Glomerular visceral epithelial cell (primary cell): Measurements from ENCODE around the gene MRPS30.
"Not testable (repeated sequence)": the region's sequence is repeated elsewhere in the genome, so short reads cannot be mapped to it uniquely, and the experiment has no call there.

Source experiments
- DNase-seq: peaks from one replicate; pipeline ENCODE4 v3.0.0-alpha.2; 2016; ENCODE audit errors: extremely low spot score

MRPS30 gene

DNA sequence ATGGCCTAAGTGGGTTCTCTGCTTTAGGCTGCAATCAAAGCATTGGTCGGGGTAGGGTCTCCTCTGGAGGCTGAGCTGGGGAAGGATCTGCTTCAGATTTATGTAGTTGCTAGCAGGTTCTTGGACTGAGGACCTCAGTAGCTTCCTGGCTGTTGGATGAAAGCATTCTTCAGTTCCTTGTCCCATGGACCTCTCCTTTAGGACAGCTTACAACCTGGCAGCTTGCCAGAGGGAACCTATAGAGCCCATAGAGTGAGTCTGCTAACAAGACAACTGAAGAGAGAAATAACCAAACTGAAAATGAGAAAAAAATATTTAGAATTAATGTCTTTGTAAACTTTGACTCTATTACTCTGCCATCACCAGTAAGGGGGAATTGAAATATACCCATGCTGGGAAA, 12.4 kb downstream of the MRPS30 start:
- no peak for DNase-seq

- not testable (repeated sequence) for DNase-seq
These were observed 15.9 kb downstream of the MRPS30 start for GRCh38 chr5:44824662-44825061.

DNA sequence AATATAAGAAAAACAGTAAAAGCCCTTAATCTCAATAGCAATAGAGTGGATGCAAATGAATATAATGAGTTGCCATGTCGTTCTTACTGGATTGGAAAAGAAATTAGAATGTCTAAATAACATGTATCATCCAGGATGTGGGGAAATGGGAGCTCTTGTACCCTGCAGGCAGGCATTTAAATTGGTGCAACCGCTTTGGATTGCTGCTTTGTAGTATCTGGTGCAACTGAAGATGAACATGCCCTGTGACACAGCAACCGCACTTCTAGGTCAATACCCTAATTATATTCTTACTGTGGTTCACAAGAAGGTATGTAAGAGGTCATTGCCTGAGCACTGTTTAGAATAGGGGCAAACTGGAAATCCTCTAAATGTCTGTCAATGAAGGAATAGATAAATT, 18.9 kb downstream of the MRPS30 start:
- no peak for DNase-seq

- no peak for DNase-seq
These were observed 20.0 kb downstream of the MRPS30 start for GRCh38 chr5:44828719-44829118.

DNA sequence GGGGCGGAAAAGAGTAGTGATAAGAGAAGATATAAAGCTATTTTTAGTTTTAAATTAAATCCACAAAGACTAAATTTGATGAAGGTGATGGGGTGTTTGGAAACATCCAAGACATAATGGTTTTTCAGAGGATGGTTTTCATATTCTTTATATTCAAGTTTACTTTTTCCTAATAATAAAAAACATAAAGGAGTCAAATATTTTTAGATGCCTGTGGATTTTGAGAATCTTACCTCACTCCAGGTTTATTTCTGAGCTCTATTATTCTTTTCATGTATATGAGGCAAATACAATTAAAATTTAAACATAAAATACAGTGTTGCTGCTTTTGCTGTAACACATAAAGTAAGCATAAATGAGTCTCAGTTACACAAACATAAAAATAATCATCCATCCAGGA, 22.2 kb downstream of the MRPS30 start:
- no peak for DNase-seq

DNA sequence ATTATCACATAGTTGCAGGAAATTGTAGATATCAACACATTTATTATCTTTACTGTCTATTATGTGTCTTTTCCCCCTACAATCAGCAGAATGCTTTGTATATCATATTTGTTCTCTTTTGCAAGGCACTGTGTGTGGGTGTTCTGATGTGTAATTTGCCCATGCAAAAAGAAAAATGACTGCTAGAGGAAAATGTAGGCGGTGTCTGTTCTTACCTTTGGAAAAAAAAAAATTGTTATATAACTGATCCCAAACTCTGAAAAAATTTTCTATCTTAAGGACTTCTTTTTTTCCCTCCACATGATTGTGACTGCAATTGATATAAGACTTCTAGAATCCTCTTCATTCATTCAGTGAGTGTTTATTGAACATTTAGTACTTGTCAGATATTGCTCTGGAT, 24.5 kb downstream of the MRPS30 start:
- DNase-seq, result no peak

DNA sequence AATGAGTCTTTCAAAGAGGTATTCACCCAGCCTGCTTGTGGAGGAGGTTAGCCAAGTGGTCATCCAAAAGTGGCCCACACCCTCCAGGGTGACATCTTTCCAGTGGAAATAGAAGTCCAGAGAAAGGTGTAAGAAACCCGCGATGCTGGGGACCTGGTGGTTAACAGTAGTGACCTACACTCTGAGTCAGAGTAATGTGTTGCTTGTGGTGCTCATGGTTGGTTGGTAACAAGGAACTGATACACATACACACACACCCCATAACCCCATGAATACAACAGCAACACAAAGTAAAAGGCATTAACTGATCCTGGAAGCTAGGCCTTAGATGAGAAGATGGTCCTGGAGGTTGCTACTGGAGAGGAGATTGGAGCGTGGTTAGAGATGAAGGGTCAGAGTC, 26.9 kb downstream of the MRPS30 start:
- no peak for DNase-seq

- DNase-seq, result no peak
These were observed 30.4 kb downstream of the MRPS30 start for GRCh38 chr5:44839018-44839681.

GRCh38 chr5:44842496-44843282, 33.9 kb downstream of the MRPS30 start:
- peak; percentile 40 for DNase-seq

DNA sequence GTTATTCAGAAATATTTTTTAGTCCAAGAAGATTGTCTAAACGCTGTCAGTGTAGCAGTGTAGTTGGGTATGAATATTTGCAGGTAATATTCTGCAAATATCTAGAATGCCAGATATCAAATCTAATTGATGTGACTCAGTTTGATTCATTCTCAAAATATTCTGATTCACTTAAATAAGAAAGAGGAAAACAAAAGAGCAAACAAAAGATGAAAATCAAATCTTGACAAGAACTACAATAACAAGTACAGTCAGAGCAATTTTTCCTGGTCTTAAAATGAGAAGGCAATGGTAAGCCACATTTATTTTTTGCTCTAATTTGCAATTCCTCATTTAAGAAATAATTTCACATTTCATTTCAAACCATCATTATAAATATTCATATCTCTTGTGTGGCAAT, 36.0 kb downstream of the MRPS30 start:
- no peak for DNase-seq

DNA sequence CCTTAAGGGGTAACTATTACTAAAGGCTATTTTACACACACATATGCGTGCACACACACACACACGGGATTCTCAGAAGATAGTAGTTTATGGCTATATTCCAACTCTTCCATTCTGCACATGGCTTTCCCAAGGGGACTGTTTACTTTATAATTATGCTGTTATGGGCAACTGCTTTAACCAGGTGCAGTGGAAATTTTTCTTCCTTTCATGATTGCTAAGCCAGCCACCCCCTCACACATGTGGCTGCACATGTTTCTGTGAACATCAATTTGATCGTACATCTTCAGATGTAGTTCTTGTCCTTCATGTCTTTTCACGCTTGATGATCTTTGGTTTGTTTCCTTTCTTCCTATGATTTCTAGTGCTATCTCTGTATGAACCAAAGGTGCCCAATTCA, 37.0 kb downstream of the MRPS30 start:
- DNase-seq, result no peak

GRCh38 chr5:44847206-44847852, 38.6 kb downstream of the MRPS30 start:
- no peak for DNase-seq

DNA sequence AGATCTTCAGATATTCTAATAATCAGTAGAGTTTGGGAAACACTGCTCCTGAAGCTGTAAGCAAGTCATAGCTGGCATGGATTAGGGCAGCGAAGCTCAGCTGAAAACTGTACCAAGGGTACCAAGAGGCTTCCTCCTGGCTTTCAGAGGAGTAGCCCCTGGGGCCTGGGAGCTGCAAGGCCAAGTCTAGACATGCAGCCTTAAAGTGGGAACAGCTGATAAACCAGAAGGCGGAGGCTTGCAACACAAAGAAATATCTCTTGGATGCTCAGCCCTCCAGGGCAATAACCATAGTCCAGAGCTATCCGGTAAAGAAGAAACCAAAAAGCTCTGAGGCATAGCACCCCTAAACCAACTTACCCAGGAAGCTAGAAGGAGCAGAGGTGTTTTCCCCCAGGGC, 51.5 kb downstream of the MRPS30 start:
- DNase-seq, result no peak

GRCh38 chr5:44862808-44863207, 54.1 kb downstream of the MRPS30 start:
- DNase-seq, result peak; percentile 31
